GM21619 (cell line): Measurements from ENCODE around the gene NAA40.
"Not testable (repeated sequence)": the region's sequence is repeated elsewhere in the genome, so short reads cannot be mapped to it uniquely, and the experiment has no call there.

ENCODE experiments used
- ATAC-seq: cut with Tn5 transposase; IDR thresholded peaks from one replicate; pipeline ENCODE4 v1.9.1; 2021; ENCODE audit not compliant: unreplicated experiment

The NAA40 gene

DNA sequence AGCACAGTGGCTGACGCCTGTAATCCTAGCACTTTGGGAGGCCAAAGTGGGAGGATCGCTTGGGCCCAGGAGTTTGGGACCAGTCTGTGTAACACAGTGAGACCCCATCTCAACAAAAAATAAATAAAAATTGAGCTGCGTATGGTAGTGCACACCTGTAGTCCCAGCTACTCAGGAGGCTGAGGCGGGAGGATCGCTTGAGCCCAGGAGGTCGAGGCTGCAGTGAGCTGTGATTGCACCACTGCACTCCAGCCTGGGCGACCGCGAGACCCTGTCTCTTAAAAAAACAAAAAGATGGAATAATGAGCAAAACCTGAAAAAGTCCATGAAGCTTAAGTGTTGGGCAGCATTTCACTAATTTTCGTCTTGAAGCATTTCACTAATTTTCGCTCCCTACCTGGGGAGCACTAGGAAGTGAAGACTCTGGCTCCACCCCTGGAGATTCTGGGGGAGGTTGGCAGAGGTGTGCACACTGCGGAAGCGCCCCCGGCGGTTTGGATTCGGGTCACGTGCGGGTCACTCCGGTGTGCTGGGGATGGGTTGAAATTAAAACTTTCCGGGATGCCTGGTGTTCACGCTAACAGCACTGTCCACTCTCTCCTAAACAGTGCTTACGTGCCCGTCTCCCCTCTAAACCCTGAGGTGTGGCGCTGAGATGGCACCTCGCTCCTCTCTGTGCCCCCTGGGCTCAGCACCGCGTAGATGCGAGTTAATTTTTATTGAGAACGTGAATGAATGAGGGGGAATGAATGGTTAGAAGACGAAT is 906 bp upstream of the NAA40 start:
- ATAC-seq, result peak; percentile 10

DNA sequence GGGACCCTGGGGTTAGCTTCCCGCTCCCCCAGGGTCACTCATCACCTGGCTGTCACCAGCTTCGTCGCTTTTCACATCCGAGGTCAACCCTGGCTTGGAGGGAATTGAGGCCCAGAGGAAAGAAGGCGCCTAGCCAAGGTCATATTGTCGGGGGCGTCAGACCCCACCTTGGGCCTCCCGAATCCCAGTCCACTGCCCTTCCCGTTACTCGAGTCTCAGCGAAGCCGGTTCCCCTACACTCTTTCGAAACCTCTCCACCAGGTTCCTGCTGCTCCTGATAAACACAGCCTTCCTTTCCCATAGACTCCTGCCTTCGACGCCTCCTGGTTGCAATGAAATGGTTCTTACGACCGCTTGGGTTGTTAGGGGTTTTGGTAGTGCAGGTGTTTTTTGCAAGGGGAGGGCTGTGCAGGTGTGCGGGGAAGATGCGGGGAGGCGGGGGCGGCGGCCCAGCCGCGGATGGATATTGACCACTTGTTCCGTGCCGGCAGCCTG is 642 bp downstream of the NAA40 start:
- no peak for ATAC-seq

DNA sequence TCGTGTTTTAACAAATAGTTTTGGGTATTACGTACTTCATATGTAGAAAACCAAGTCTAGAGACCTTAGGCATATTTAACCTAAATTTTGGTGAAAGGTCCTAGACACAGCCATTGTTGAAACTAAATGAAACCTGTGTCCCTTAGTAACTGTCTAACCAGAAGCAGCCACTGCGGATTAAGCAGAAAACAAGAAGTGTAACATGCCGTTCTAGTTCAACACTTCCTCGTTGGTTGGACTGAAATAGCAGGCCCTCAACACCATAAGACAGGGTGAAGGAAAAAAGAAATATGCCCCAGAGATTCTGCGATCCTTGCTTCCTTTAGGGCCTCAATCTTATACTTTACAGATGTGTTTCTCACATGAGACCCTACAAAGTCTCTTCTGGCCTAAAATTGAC is 2.0 kb downstream of the NAA40 start:
- ATAC-seq, result no peak

DNA sequence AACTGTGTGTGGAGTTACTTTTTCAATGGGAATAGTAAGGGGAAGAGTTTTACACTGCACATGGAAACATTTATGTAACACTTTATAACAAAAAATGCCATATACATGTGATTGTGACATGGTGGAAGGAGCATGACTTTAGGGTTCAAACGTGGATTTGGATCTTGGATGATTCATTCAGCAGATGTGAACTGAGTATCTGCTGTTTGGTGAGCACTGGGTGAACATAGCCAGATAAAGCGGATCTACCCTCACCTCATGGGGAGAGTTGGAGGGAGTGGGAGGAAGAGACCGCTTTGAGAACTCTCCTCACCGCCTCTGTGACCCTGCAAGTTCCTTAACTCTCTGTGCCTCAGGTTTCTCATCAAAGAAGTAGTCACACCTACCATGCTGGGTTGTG is 3.1 kb downstream of the NAA40 start:
- ATAC-seq, result no peak

DNA sequence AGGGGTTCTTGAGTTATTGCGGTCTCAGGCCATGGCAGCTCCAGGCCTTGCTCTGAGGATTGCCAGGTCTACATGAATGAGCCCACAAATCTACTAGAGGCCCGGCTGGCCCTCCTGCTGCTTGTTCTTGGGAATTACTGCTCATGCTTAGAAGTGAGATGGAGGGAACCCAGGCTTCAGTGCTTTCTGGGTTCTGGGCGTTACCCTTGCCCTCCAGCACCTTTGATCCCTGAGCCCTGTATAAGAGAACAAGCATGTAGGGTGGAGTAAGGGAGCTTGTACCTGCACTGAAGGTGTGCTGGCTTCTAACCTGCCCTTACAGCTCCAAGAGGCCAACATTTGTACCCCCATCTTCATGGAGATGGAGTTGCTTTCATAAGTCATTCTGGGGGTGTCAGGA is 4.0 kb downstream of the NAA40 start:
- no peak for ATAC-seq

DNA sequence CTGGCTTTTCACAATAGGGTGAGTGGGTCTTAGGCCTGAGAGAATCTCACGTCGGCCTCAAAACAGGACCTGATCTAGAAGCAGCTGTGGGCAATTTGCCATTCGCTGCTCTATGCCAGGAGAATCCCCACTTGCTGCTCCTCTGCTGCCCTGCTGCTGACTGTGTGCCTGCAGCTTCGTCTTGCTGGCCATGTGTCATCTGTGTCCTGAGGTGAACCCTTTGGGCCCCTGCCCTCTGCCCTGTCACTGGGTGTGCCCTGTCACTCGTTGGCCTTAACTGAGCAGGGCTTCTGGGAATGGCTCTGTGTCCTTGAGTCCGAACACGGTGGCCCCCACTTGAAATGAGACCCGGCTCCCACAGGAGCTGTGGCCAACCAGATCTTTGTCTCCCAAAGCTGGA is 6.2 kb downstream of the NAA40 start:
- no peak for ATAC-seq

DNA sequence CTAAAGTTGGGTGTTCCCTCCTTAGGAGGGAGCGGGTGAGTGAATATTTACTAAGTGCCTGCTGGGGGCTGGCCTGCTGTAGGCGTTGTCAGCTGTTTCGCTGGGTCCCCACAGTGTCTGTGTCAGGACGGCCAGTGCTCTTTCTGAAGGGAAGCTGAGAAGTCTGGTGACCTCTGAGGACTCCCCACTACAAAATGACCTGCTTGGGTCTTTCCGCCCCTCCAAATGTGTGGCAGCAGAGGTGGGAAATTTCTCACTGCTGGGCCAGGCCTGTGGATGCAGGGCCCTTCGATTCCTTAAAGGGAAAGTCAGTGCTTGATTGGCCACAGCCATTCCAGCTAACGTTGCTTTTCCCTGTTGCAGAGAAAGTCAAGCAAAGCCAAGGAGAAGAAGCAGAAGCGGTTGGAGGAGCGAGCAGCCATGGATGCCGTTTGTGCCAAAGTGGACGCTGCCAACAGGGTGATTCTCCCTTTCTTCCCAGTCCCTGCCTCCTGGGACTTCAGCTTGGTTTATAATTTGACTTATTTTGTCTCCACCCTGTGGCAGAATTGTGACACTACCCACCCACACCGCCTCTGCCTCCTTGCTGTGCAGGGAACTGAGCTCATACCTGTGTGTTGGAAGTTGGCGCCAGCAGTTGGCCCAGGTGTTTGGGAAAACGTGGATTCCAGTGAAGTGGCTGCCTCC is 6.8 kb downstream of the NAA40 start:
- ATAC-seq, result no peak

DNA sequence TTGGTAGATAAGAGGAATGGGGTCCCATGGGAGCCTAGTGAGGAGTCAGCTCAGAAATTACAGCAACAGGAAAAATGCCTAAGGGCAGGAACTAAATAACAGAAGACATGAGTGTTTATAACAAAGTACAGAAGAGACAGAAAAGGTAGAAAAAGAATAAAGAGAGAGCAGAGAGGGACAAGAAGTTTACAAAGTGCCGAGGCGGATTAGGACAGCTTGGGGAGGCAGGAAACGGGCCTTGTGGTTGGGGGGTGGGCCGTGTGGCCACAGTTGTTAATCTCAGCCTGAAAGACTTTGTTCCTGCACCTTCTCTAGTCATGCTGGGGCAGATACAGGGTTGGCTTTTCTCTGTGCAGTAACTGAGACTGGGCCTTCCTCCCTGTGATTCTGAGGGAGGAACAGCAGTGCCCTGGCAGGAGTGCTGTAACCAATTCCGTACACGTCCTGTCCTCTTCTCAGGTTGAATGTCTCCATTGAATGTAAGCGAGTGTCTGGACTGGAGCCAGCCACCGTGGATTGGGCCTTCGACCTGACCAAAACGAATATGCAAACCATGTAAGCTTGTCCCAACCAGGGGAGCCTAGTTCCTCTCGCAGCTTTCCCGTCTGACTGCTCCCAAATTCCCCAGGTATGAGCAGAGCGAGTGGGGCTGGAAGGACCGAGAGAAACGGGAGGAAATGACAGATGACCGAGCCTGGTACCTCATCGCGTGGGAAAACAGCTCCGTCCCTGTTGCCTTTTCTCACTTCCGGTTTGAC is 13.2 kb downstream of the NAA40 start:
- ATAC-seq, result no peak

DNA sequence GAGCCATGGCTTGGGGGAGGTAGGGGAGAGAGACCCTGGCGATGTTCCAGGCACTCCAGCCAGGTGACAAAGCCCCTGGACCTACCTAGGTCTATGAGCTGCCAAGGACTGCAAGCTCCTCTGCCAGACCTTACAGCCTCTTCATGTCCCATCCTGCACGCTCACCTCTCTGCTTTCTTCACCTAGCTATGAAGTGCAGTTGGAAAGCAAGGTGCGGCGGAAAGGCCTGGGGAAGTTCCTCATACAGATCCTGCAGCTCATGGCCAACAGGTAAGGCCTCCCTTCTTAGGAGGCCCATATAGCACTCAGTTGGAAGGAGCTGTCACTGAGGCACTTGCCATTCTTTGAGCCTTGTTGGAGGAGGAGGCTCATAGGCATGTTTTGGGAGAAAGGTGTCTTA is 13.8 kb downstream of the NAA40 start:
- ATAC-seq, result no peak

DNA sequence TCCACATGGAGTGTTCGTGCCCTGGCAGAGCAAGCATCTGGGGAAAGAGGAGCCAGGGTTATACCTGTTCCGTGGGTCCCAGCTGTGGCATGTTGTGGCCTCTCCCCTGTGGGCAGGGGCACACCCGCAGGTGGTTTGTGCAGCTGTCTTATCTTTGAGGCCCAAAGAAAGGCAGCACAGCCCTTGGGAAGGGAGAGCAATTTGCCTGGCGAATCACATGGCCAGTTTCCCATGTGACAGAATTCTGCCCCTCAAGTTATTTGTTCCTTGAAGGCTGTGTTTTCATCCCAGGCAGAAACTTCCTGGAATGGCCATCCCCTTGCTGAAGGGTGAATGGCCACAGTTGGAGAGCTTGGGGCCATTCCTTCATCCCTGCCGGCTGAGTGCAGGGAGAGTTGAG is 19.2 kb downstream of the NAA40 start:
- no peak for ATAC-seq

DNA sequence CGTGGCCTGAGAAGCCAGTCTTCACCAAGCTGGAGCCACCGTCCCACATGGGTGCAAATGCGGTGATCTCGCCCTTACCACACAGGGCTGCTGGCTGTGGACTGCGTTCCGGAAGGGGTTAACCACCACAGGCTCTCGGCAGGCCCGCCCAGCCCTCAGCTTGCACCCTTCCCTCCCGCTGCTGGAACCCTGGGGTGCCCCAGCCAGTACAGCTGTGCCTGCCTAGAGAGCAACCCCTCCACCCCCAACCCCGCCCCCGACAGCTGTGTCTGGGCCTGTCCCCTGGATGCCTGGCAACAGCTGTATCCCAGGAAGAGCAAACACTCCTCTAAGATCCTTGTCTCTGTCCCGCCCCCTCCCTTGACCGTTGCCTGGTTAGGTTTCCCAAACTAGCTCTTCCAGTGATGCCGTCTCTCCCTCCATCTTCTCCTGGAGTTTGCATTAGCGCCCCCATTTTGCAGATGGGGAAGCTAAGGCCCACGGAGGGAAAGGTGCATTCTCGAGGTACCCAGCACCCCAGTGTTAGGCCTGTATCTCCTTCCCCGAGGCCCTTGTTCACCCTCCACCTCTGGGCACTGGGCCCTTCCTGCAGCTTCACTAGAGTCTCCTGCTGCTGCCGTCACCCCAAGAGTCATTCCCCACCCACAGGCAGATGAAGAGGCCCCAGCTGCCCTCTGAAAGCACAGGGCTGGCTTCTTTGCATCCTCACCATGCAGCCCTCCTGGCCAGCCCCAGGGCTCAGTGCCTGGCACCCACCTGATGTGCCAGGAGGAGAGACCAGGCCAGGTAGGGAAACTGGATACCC is 23.0 kb downstream of the NAA40 start:
- no peak for ATAC-seq

DNA sequence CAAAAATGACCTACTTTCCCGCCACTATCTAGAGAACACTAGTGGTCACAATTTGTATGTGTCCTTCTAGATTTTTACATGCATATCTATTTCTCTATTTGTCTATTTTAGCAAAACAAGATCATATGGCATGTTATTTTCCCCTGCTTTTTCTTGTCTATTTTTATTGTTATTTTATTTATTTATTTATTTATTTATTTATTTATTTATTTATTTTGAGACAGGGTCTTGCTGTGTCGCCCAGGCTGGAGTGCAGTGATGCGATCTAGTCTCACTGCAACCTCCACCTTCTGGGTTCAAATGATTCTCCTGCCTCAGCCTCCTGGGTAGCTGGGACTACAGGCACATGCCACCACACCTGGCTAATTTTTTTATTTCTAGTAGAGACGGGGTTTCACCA is 25.1 kb downstream of the NAA40 start:
- ATAC-seq, result not testable (repeated sequence)

DNA sequence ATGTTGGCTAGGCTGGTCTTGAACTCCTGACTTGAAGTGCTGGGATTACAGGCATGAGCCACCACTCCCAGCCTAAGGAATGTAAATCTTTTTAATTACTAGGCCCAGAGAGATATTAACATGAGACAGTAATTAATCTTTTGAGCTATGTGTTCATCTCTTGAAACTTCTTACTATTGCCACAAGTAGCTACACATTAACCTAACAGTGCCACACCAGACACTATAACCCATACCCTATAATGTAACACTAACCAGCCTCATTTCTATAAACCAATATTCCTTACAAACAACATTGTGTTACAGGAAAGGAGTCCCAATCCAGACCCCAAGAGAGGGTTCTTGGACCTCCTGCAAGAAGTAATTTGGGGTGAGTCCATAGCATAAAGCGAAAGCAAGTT is 27.6 kb downstream of the NAA40 start:
- no peak for ATAC-seq

DNA sequence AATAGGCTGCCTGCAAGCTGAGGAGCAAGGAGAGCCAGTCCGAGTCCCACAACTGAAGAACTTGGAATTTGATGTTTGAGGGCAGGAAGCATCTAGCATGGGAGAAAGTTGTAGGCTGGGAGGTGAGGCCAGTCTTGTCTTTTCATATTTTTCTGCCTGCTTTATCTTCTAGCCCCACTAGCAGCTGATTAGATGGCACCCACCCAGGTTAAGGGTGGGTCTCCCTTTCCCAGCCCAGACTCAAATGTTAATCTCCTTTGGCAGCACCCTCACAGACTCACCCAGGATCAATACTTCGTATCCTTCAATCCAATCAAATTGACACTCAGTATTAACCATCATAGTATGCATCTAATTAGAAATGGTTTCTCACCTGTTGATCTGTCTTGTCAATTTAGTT is 30.7 kb downstream of the NAA40 start:
- ATAC-seq, result no peak

DNA sequence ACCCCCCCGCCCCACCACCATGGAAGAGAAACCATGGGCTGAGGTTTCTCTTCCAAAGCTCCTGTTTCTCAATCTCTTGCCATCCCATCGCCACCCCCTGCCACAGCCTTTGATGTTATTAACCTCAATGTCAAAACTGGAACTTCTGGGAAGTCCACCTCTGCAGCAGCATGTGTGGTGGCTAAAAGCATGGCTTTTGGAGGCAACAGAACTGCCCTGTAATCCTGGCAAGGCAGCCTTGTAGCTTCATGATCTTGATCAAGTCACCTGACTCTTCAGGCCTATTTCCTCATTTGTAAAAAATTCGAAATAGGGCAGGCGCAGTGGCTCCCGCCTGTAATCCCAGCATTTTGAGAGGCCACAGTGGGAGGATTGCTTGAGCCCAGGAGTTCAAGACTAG is 32.1 kb downstream of the NAA40 start:
- ATAC-seq, result no peak

DNA sequence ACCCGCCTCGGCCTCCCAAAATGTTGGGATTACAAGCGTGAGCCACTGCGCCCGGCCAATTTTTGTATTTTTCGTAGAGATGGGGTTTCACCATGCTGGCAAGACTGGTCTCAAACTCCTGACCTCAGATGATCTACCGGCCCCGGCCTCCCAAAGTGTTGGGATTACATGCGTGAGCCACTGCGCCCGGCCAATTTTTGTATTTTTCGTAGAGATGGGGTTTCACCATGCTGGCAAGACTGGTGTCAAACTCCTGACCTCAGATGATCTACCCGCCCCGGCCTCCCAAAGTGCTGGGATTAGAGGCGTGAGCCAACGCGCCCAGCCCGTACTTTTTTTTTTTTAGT is 35.1 kb downstream of the NAA40 start:
- ATAC-seq, result not testable (repeated sequence)

DNA sequence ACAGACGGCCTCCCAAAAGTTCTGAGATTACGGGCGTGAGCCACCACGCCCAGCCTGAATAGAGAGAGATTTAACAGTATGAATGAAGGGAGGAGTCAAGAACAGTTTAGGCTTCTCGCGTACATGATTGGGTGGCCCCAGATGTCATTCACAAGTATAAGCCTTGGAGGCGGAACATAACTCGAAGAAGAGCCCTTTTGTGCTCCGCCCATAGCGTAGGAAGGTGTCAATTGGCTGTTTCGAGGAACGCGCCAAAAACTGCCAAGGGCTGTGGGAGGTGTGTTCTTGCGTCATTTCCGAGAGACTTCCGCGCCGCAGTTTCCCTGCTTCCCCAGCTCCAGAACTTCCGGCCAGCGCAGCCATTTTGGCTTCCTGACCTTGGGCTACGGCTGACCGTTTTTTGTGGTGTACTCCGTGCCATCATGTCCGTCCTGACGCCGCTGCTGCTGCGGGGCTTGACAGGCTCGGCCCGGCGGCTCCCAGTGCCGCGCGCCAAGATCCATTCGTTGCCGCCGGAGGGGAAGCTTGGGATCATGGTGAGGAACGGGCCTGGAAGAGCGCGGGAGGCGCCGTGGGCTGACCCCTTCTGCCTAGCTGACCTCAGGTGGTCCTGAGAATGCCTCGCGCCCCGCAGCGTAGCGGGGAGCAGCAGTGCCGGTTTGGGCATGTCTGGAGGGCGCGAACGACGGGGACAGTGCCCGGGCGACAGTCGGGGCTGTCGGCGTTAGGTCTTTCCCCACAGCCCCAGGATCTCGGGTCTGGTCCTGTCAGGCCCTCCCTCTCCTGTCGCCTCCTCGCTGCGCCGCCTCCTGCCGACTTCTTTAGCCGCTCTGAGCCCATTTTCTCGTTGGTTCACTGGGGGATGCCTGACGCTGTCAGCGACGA is 35.7 kb downstream of the NAA40 start, which contains the start of gene COX8A:
Gene COX8A (plus strand): TSS at position 362 of the 885 bp plus-strand sequence. CDS start 61 bp downstream, at position 423.
- peak; percentile 95 for ATAC-seq

DNA sequence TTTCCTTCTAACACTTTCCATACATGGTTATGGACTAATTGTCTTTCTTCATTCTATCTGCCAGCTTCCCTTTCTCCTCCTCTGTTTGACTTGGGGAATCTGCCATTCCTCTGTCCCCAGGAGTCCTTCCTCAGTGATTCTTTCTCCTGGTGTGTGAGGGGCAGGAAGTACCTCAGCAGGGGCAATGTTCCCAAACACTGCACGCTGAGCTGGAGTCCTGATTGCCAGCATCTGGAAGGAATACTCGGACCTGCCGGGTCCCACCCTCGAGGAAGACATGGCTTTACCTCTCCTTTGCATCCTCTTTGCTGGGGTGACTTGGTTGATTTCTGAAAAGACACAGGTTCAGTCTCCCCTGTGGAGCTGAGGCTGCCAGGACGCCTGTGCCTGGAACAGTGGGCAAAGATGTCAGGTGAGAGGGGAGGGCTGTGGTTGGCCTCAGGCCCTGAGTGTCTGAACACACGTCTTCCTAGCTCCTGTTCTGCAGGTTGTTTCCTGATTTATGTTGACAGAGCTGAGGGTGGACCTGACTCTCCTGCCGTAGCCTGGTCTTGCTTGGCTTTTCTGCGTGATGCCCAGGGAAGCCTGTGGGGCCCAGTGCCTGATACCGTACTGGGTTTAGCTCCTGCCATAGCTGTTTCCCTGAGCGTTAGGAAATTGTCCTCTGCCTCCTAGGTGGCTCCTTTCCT is 39.9 kb downstream of the NAA40 start:
- no peak for ATAC-seq

DNA sequence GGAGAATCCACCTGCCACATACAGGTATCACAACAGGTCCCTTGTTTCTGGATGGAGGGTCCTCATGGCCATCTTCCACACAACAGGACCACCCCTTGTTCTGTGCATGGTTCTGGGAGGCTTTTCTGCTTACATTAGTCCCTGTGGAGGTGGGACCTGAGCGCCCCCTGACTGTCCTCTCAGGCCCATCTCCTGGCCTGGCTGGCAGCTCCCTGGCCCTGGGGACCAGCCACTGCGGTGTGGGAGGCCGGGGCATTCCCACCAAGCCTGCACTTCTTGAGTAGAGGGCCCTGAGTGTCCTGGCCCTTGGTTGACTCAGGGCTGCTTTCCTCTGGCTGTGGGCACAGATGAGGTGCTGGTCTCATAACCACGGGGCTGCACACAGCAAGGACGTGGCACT is 40.6 kb downstream of the NAA40 start:
- no peak for ATAC-seq

DNA sequence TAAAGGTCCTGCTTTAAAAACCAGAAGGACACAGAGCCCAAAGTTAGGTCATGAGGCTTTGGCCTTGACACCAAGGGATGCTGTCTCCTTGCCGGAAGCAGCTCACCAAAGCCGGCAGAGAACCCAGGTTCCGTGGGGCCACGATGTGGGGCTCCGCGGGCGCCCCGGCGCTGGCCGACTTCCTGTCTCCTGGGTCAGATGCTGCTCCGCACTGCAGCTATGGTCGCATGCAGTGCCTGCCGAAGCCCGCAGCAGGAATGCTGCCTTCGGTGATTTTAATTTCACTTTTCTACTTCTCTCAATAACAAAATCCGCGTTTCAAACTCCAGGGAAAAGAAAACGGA is 47.0 kb downstream of the NAA40 start:
- peak; percentile 41 for ATAC-seq
